ENCODE measurements around the gene RALGDS.
"Not testable (repeated sequence)": the region's sequence is repeated elsewhere in the genome, so short reads cannot be mapped to it uniquely, and the experiment has no call there.

Gene RALGDS

DNA sequence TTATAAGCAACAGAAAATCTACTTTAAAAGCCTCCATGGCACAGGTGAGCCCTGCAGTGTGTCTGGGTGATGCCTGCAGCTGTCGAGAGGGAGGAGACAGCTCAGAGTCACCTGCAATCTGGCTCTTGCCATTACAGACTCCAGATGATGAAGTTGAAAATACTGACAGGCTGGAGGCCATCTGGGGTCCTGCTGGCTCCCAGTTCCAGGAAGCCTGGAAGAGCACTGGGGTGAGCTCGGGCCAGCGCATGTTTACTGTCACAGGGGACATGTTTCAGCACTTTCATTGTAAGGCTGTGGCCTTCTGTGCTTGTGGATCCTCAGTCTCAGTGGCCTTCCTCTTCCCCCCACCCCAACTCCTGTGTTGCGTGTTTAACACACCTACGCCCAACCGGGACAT, 30.9 kb downstream of the RALGDS start:
- in situ Hi-C loops (cut with MboI; ENCODE audit: low sequenced_read_pairs): no loop called here

DNA sequence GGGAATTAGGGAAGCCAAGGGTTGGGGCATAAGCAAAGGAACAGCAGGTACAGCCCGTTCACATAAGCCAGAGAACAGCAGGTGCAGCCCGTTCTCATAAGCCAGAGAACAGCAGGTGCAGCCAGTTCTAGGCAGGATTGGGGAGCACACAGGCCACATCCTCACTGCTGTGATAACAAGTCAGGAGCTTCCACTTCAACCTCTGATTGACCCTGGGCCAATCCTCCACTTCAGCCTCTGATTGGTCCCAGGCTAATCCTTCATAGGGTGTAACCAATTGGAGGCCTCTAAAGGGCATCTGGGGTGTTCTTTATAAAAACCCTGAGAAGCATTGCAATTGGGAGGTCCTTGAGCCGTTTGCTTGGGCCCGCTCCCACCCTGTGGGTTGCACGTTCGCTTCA, 31.8 kb downstream of the RALGDS start:
- in situ Hi-C loops (cut with MboI; ENCODE audit: low sequenced_read_pairs): no loop called here

DNA sequence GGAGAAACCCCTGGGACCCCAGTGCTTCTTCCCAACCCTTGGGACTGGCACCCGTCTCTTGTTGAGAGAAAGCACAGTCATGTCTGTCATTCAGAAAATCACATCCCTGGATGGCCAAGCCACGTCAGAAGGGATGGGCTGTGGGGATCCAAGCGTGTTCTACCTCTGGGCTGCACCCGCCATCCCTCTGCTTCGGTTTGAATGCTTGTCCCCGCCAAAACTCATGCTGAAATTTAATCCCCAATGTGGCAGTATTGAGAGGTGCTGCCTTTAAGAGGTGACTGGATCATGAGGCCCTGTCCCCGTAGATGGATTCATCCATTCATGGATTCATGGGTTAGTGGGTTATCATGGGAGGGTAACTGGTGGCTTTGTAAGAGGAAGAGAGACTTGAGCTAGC, 32.3 kb downstream of the RALGDS start:
- in situ Hi-C loops (cut with MboI; ENCODE audit: low sequenced_read_pairs): no loop called here

DNA sequence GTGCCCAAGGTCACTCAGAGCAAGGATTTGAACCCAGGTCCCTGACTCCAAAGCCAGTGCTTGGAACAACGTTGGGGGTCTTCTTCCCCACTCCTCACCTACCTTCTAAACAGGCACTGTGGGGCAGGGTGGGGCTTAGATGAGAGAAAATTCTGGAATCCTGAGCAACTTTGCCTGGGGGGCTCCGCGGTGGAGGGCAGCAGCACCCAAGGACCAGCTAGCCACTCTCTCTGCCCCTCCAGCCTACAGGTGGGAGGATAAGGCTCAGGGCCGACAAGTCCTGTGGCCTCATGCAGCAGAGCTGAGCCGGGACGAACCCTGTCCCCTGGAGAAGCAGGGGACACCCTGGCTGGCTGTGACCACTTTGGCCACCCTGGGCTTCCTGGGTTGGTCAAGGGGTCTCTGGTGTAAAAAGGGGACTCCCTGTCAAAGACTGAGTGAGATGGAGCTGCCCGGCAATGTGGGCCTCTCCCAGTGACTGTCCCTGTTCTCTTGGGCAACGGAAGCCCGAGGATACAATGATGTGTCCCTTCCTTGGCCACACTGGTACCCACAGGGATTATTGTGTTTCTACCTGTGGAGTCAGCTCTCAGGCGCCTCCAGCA, 32.8 kb downstream of the RALGDS start:
- in situ Hi-C loops (cut with MboI; ENCODE audit: low sequenced_read_pairs): no loop called here

DNA sequence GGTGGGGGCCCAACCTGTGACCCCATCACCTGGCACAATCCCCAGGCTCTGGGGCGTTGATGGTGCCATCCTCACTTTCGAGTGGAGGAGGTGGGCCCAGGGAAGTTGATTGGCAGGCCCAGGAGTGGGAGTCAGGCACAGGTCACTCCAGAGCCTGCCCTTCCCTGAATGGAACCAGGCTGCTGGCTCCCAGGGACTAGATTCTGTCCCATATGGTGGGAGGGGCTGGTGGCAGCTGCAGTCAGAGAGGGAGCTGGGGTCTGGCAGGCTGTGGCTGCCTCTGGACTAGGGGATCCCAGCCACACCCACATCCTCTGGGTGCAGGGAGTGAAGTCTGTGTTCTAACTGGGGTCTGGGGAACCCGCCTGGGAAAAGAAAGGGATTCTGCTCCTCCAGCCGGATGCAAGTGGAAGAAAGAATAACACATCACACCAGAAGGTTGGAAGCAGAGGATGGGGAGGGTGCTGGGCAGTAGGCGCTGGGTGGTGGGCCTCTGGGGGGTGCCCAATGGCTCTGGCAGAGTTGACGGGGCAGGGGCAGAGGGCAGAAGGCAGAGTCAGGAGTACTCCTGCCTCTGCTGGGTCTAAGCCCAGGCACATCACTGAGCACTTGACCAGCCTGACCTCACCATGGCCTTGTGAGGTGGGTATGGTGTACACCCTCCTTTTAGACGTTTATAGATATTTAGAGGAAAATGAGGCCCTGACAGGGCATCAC, 33.5 kb downstream of the RALGDS start:
- in situ Hi-C loops (cut with MboI; ENCODE audit: low sequenced_read_pairs): no loop called here

DNA sequence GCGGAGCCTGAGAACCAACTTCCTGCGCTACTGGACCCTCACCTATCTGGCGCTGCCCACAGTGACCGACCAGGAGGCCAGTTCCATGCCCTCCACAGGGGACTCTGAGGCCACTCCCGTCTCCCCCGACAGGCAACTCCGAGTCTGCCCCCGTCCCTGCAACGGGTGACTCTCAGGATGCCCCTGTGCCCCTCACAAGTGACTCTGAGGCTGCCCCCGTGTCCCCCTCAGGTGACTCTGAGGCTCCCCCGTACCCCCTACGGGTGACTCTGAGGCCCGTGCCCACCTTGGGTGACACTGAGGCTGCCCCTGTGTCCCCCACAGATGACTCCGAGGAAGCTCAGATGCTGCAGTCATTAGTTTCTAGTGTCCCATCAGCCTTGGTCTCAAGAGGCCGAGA, 34.1 kb downstream of the RALGDS start:
- in situ Hi-C loops (cut with MboI; ENCODE audit: low sequenced_read_pairs): no loop called here

DNA sequence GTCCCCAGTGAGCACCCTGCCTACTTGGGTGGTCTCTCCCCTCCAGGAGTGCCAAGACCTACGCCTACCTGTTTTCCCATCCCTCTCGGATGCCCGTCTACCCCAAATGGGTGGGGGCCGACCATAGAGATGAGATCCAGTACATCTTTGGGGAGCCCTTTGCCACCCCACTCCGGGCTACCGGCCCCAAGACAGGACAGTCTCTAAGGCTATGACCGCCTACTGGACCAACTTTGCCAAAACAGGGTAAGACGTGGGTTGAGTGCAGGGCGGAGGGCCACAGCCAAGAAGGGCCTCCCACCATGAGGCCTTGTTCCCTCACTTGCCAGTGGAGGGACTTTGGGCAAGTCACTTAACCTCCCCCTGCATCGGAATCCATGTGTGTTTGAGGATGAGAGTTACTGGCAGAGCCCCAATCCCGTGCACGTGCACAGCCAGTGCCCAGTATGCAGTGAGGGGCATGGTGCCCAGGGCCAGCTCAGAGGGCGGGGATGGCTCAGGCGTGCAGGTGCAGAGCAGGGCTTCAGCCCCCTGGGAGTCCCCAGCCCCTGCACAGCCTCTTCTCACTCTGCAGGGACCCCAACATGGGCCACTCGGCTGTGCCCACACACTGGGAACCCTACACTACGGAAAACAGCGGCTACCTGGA, 34.7 kb downstream of the RALGDS start:
- in situ Hi-C loops (cut with MboI; ENCODE audit: low sequenced_read_pairs): not testable (repeated sequence)

DNA sequence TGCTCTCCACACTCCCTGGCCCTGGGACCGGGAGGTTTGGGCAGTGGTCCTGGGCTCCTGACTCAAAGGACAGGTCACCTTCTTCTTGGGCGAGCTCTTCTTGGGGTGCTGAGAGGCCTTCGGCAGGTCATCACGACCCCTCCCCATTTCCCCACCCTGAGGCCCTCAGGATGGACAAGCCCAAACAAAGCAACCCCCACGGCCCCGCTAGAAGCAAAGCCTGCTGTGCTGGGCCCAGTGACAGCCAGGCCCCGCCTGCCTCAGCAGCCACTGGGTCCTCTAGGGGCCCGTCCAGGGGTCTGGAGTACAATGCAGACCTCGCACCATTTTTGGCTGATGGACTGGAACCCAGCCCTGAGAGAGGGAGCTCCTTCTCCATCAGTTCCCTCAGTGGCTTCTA, 37.4 kb downstream of the RALGDS start:
- in situ Hi-C loops (cut with MboI; ENCODE audit: low sequenced_read_pairs): not testable (repeated sequence)

DNA sequence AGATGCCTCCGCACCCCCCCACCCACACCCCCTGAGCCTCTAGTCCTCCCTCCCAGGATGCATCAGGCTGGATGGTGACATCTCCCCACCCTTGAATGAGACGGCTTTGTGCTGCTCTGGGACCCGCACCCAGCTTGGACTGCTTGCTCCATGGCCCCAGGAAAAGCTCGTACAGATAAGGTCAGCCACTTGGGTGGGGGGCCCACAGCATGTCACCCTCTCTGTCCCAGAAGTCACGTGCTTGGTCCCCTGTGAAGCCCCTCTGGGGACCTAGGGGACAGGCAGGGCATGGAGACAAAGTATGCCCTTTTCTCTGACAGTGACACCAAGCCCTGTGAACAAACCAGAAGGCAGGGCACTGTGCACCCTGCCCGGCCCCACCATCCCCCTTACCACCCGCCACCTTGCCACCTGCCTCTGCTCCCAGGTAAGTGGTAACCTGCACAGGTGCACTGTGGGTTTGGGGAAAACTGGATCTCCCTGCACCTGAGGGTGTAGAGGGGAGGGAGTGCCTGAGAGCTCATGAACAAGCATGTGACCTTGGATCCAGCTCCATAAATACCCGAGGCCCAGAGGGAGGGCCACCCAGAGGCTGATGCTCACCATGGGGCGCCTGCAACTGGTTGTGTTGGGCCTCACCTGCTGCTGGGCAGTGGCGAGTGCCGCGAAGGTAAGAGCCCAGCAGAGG, 38.9 kb downstream of the RALGDS start:
- in situ Hi-C loops (cut with MboI; ENCODE audit: low sequenced_read_pairs): not testable (repeated sequence)

DNA sequence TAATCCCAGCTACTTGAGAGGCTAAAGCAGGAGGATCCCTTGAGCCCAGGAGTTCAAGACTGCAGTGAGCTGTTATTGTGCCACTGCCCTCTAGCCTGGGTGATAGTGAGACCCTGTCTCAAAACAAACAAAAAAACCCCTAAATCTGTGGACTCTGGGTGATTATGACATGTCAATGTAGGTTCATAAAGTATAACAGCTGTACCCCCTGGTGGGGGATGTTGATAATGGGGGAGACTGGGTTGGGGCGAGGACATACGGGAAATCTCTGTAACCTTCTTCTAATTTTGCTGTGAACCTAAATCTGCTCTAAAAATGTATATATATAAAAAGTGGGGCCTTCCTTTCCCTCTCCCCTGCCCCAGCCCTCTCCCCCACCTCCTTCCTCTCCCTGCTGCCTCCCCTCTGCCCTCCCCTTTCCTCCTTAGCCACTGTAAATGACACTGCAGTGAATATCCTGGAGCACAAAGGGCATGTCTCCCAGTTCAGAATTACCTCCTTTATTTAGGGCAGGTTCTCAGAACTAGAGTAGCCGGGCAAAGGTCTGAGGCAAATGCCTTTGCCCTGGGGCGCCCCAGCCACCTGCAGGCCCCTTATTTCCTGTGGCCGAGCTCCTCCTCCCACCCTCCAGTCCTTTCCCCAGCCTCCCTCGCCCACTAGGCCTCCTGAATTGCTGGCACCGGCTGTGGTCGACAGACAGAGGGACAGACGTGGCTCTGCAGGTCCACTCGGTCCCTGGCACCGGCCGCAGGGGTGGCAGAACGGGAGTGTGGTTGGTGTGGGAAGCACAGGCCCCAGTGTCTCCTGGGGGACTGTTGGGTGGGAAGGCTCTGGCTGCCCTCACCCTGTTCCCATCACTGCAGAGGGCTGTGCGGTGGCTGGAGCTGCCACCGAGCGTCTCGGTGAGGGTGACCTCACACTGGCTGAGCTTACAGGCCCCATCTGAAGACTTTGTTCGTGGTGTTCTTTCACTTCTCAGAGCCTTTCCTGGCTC, 40.0 kb downstream of the RALGDS start:
- in situ Hi-C loops (cut with MboI; ENCODE audit: low sequenced_read_pairs): not testable (repeated sequence)

DNA sequence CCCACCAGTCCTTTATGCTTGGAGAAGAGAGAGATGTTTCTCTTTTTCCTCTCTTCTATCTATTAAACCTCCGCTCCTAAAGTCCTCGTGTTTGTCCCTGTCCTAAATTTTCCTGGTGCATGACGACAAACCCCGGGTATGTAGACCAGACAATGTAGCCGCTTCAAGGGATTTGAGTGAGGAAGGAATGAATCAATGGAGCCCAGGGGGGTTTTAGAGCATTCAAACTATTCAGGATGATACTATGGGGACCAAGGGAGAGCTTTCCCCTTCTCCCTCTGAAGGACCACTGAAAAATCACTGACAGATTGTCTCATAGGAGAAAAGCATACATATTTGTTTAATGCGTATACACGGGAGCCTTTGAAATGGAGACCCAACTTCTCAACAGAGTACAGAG, 40.9 kb downstream of the RALGDS start:
- in situ Hi-C loops (cut with MboI; ENCODE audit: low sequenced_read_pairs): no loop called here

DNA sequence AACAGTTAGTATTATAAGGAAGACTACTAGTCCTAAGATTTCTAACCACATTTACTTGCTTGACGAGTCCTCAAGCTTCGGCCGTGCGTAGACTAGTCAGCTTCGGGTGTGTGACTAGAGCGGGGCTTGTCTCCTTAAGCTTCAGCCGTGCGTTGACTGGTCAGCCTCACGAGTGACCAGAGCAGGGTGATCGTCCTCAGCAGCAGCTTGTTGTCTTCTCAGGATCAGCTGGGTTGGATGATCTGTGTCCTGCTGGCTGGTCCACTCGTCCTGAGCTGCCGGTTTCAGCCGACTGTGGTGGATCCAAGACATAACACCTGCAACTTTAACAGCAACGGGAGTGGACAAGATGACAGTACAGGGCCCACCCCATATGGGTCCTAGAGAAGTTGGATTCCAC, 42.6 kb downstream of the RALGDS start:
- in situ Hi-C loops (cut with MboI; ENCODE audit: low sequenced_read_pairs): no loop called here

DNA sequence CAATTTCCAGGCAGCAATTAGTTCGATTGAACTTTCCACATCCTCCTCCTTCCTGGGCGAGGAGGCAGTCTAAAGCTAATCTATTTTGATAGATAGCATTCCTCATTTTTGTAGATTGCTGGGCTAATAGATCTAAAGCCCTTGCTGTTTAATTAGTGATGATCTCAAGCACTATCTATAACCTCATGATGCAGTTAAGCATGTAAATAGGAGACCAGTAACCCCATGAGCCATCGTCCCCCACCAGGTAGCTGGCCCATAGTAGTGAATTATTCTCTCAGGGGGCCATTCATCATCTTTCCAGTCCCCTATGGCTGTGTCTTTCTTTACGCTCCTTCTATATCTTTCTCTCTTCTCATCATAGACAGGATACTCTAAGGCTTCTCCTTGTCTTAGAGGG, 44.3 kb downstream of the RALGDS start:
- in situ Hi-C loops (cut with MboI; ENCODE audit: low sequenced_read_pairs): no loop called here

DNA sequence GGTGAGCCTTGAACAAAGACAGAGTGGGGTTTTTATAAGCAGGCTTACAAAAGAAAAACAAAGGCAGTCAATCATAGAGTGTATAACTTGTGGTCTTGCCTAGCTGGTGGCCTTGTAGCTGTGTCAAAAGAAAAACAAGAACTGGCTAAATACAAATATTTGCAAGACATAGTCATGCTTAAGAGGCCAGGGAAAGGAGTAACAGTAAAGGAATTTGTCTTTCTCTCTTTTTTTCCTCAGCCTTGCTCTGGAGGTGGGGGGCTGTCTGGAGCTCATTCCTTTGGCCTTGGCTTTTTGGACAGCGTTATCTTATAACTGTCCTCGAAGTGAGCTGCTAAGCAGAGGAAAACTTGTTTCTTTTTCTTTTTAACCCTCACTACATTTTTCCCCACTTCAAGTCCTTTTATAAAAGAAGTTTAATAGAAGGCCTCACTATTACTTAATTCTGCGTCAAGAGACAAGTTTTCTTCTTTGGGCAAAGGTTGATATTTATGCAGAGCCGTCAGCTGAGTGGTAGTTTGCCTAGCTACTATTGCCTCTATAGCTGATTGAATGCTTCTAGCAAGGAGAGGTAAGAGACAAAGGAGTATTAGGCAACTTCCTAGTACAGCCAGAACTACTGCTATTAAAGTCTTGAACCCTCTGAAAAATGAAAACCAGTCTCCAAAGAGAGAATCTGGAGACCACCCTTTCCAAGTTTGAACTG, 45.0 kb downstream of the RALGDS start:
- in situ Hi-C loops (cut with MboI; ENCODE audit: low sequenced_read_pairs): no loop called here

DNA sequence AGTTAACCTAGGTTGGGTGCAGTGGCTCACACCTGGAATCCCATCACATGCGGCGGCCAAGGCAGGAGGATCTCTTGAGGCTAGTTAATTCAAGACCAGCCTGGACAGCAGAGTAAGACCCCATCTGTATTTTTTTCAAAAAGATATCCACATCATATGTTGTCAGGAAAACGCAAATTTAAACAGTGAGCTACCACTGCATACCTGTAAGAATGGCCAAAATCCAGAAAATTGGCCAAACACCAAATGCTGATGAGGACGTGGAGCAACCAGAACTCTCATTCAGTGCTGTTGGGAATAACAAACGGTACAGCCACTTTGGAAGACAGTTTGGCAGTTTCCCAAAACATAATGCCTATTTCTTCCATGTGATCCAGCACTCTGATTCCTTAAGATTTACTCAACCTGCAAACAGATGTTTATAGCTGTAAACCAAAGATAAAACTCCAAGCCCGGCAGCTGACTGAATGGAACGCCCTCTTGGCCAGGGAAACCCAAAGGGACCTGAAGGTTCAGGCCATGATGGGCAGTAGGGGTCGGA, 46.9 kb downstream of the RALGDS start:
- in situ Hi-C loops (cut with MboI; ENCODE audit: low sequenced_read_pairs): no loop called here

DNA sequence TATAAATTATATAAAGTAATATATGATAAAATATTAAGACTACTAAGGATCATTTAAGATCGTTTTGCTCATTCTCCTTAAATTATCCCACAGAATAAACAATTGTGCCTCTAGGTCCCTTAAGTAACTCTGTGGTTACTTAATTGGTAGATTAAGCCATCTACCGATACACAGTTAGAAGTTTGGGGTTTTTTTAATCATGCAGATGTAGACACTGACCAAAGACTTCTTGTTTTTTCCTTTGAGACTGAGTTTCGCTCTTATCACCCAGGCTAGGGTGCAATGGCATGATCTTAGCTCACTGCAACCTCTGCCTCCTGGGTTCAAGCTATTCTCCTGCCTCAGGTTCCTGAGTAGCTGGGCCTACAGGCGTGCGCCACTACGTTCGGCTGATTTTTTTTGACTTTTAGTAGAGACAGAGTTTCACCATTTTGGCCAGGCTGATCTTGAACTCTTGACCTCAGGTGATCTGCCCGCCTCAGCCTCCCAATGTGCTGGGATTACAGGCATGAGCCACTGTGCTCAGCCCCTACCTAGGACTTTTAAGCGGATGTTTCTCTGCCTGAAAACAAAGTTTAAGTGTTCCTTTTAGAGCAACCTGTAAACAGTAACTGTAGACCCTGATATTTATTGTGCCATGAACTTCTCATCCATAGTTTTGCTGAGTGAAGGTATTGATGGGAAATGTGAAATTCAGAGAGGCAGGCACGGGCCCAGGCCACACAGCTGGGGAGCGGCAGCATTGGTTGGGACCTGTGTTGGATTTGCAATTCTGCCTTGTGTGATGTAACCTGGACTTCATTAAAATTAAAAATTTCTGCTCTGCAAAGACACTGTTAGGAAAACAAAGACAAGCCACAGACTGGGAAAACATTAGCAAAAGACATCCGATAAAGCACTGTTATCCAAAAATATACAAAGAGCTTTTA, 47.7 kb downstream of the RALGDS start:
- in situ Hi-C loops (cut with MboI; ENCODE audit: low sequenced_read_pairs): no loop called here

DNA sequence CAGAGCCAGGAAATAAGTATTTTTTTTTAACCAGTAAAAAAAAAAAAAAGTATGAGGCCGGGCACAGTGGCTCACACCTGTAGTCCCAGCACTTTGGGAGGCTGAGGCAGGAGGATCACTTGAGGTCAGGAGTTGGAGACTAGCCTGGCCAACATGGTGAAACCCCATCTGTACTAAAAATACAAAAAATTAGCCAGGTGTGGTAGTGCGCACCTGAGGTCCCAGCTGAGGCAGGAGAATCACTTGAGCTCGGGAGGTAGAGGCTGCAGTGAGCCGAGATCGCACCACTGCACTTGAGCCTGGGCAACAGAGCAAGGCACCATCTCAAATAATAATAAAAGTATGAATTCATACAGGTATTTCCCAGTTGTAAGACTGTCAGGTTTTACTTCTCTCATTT, 48.8 kb downstream of the RALGDS start:
- in situ Hi-C loops (cut with MboI; ENCODE audit: low sequenced_read_pairs): not testable (repeated sequence)

DNA sequence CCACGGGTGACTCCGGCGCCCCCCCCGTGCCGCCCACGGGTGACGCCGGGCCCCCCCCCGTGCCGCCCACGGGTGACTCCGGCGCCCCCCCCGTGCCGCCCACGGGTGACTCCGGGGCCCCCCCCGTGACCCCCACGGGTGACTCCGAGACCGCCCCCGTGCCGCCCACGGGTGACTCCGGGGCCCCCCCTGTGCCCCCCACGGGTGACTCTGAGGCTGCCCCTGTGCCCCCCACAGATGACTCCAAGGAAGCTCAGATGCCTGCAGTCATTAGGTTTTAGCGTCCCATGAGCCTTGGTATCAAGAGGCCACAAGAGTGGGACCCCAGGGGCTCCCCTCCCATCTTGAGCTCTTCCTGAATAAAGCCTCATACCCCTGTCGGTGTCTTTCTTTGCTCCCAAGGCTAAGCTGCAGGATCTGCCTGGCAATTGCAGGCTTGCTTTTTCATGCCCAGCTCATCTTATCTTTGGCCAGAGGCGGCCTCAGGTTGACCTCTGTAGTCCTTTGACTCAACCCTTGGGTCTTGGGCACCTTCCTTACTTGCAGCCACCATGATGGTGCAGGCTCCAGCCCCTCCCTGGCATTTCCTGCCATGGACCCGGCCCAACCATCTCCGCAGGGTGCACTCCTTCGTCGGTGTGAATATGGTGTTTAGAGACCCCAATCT, 49.4 kb downstream of the RALGDS start:
- in situ Hi-C loops (cut with MboI; ENCODE audit: low sequenced_read_pairs): no loop called here
